ENCODE data around the gene OR4F6.

Gene OR4F6

DNA sequence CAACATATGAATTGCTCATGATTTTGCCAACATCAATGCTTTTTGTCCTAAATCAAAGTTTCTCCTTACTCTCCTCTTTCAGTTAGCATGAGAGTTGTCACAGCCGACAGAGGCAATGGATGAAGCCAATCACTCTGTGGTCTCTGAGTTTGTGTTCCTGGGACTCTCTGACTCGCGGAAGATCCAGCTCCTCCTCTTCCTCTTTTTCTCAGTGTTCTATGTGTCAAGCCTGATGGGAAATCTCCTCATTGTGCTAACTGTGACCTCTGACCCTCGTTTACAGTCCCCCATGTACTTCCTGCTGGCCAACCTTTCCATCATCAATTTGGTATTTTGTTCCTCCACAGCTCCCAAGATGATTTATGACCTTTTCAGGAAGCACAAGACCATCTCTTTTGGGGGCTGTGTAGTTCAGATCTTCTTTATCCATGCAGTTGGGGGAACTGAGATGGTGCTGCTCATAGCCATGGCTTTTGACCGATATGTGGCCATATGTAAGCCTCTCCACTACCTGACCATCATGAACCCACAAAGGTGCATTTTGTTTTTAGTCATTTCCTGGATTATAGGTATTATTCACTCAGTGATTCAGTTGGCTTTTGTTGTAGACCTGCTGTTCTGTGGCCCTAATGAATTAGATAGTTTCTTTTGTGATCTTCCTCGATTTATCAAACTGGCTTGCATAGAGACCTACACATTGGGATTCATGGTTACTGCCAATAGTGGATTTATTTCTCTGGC lies 2.5 kb downstream of the OR4F6 start:
- no peak for DNase-seq

- no peak for DNase-seq
Measured at GRCh38 chr15:101807345-101807945, 4.1 kb downstream of the OR4F6 start.

DNA sequence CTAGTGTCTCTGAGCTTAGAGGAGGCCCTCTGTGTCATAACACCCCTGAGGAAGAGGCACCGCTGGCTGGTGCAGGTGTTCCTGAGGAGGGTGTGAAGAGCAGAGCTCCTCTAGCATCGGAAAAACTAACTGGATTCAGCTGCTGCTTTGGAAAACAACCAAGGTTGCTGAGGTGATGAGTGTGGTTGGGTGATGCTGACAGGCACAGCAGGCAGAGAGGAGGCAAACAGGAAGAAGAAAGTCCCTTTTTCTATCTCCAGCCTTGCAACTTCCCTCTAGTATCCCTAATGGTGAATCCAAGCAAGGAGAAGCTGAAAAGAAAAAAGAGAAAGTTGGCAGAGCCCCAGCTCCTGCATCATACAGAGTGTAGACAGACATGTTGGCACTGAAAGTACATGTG lies 4.9 kb downstream of the OR4F6 start:
- DNase-seq: no peak

- DNase-seq: no peak
Measured at GRCh38 chr15:101810456-101810855, 7.1 kb downstream of the OR4F6 start.

GRCh38 chr15:101810876-101811275 lies 7.6 kb downstream of the OR4F6 start:
- no peak for DNase-seq

DNA sequence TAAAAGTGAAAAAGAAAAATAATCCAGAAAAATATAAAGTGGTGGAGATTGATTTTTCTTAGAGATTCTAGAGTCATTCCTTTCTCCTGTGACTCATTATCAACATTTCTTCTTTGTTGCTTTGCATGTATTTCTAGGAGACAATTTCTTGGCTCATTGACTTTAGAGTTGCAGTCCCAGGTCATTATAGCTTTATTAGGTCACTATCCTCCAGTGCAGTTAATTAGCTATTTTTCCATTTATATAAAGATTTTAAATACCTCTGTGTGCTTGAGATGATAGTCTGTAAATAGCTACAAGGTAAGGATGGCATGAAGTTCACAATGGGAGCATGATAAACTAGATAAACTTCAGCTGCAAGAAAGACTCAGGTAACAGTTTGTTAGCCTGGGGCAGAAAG lies 8.6 kb downstream of the OR4F6 start, which contains the start of gene OR4F15:
TSS of gene OR4F15 (plus strand) at position 301 of the 400 bp plus-strand sequence. CDS start 5,985 bp downstream, outside the sequence.
- no peak for DNase-seq

- no peak for DNase-seq
Measured at GRCh38 chr15:101813803-101814534, 10.7 kb downstream of the OR4F6 start.

DNA sequence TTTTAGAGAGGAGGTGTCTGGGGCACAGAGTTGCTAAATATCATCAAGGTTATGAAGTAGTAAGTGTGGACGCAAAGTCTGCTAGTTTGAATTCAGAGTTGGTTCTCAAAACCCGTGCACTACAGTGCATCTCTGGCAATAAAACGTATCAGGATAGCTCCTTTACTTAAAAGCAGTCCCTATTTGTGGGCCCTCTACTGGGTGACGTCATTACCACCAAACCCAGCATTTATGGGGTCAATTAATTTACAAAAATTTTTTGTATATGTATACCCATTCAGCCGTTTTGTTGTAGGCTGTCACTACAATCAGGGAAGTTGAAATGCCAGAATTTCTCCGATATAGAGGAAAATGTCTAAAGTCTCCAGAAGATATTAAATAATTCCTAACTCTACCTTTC lies 17.5 kb downstream of the OR4F6 start:
- no peak for DNase-seq

GRCh38 chr15:101827257-101827656 lies 23.9 kb downstream of the OR4F6 start:
- DNase-seq: no peak

DNA sequence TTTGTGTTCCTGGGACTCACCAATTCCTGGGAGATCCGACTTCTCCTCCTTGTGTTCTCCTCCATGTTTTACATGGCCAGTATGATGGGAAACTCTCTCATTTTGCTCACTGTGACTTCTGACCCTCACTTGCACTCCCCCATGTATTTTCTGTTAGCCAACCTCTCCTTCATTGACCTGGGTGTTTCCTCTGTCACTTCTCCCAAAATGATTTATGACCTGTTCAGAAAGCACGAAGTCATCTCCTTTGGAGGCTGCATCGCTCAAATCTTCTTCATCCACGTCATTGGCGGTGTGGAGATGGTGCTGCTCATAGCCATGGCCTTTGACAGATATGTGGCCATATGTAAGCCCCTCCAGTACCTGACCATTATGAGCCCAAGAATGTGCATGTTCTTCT lies 25.5 kb downstream of the OR4F6 start:
- DNase-seq: no peak

- no peak for DNase-seq
Measured at GRCh38 chr15:101841656-101842055, 38.3 kb downstream of the OR4F6 start.

DNA sequence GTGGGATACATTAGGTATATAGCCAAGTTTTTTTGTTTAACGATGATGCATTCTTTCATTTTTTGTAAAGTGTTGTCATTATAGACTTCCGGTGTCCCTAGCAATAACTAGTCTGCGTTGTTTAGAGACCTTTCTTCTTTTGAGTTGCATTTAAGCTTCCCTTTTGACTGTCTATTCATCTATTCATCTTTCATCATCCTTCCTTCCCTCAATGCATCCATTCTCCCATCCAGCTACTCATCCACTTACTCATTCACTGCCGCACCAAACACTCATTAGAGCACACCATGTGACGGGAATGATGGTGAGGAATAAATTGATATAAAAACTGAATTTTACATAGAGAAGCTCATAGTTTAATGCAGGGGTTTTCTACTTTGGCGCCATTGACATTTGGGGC lies 41.6 kb downstream of the OR4F6 start:
- no peak for DNase-seq

- no peak for DNase-seq
Measured at GRCh38 chr15:101852356-101852755, 49.0 kb downstream of the OR4F6 start.
